Measurements from ENCODE around the gene CPEB2.
"Not testable (repeated sequence)": the region's sequence is repeated elsewhere in the genome, so short reads cannot be mapped to it uniquely, and the experiment has no call there.

Gene CPEB2

GRCh38 chr4:15078682-15079642 lies 76.7 kb downstream of the CPEB2 start:
- in situ Hi-C loops (cut with HindIII; ENCODE audit: low pct_unique_long_range_greater_than_20kb, low sequenced_read_pairs): no loop called here
- no peak for DNase-seq (ENCODE audit: low read depth in 1 of 2, low spot score in 1 of 2)
- no peak for TF ChIP-seq JUND (IDR thresholded peaks at IDR 0.05; ENCODE audit: low read depth)

GRCh38 chr4:15084780-15085179 lies 82.5 kb downstream of the CPEB2 start:
- in situ Hi-C loops (cut with HindIII; ENCODE audit: low pct_unique_long_range_greater_than_20kb, low sequenced_read_pairs): no loop called here
- no peak for TF ChIP-seq JUND (IDR thresholded peaks at IDR 0.05; ENCODE audit: low read depth)
- no peak for DNase-seq (ENCODE audit: low read depth in 1 of 2, low spot score in 1 of 2)

- DNase-seq (ENCODE audit: low read depth in 1 of 2, low spot score in 1 of 2); in situ Hi-C loops (cut with HindIII; ENCODE audit: low pct_unique_long_range_greater_than_20kb, low sequenced_read_pairs): not testable (repeated sequence)
Observed at GRCh38 chr4:15085762-15086161, 83.5 kb downstream of the CPEB2 start.

GRCh38 chr4:15086259-15086658 lies 84.0 kb downstream of the CPEB2 start:
- DNase-seq (ENCODE audit: low read depth in 1 of 2, low spot score in 1 of 2); in situ Hi-C loops (cut with HindIII; ENCODE audit: low pct_unique_long_range_greater_than_20kb, low sequenced_read_pairs): not testable (repeated sequence)

GRCh38 chr4:15088394-15089035 lies 86.2 kb downstream of the CPEB2 start:
- no peak for TF ChIP-seq JUND (IDR thresholded peaks at IDR 0.05; ENCODE audit: low read depth)
- in situ Hi-C loops (cut with HindIII; ENCODE audit: low pct_unique_long_range_greater_than_20kb, low sequenced_read_pairs): no loop called here
- DNase-seq (ENCODE audit: low read depth in 1 of 2, low spot score in 1 of 2): no peak

- DNase-seq (ENCODE audit: low read depth in 1 of 2, low spot score in 1 of 2): no peak
- no peak for TF ChIP-seq JUND (IDR thresholded peaks at IDR 0.05; ENCODE audit: low read depth)
- in situ Hi-C loops (cut with HindIII; ENCODE audit: low pct_unique_long_range_greater_than_20kb, low sequenced_read_pairs): no loop called here
Observed at GRCh38 chr4:15089979-15090378, 87.7 kb downstream of the CPEB2 start.

GRCh38 chr4:15100380-15100779 lies 98.1 kb downstream of the CPEB2 start:
- in situ Hi-C loops (cut with HindIII; ENCODE audit: low pct_unique_long_range_greater_than_20kb, low sequenced_read_pairs): no loop called here
- TF ChIP-seq JUND (IDR thresholded peaks at IDR 0.05; ENCODE audit: low read depth): no peak
- DNase-seq (ENCODE audit: low read depth in 1 of 2, low spot score in 1 of 2): no peak

- in situ Hi-C loops (cut with HindIII; ENCODE audit: low pct_unique_long_range_greater_than_20kb, low sequenced_read_pairs): no loop called here
- no peak for TF ChIP-seq JUND (IDR thresholded peaks at IDR 0.05; ENCODE audit: low read depth)
- DNase-seq (ENCODE audit: low read depth in 1 of 2, low spot score in 1 of 2): no peak
Observed at GRCh38 chr4:15100994-15101695, 98.9 kb downstream of the CPEB2 start.

GRCh38 chr4:15104825-15105224 lies 102.5 kb downstream of the CPEB2 start:
- no peak for DNase-seq (ENCODE audit: low read depth in 1 of 2, low spot score in 1 of 2)
- TF ChIP-seq JUND (IDR thresholded peaks at IDR 0.05; ENCODE audit: low read depth): no peak
- in situ Hi-C loops (cut with HindIII; ENCODE audit: low pct_unique_long_range_greater_than_20kb, low sequenced_read_pairs): no loop called here

- in situ Hi-C loops (cut with HindIII; ENCODE audit: low pct_unique_long_range_greater_than_20kb, low sequenced_read_pairs): no loop called here
- no peak for DNase-seq (ENCODE audit: low read depth in 1 of 2, low spot score in 1 of 2)
- TF ChIP-seq JUND (IDR thresholded peaks at IDR 0.05; ENCODE audit: low read depth): no peak
Observed at GRCh38 chr4:15106399-15106798, 104.1 kb downstream of the CPEB2 start.

GRCh38 chr4:15109600-15109999 lies 107.3 kb downstream of the CPEB2 start:
- in situ Hi-C loops (cut with HindIII; ENCODE audit: low pct_unique_long_range_greater_than_20kb, low sequenced_read_pairs): no loop called here
- no peak for DNase-seq (ENCODE audit: low read depth in 1 of 2, low spot score in 1 of 2)
- TF ChIP-seq JUND (IDR thresholded peaks at IDR 0.05; ENCODE audit: low read depth): no peak

- in situ Hi-C loops (cut with HindIII; ENCODE audit: low pct_unique_long_range_greater_than_20kb, low sequenced_read_pairs): no loop called here
- DNase-seq (ENCODE audit: low read depth in 1 of 2, low spot score in 1 of 2): no peak
- no peak for TF ChIP-seq JUND (IDR thresholded peaks at IDR 0.05; ENCODE audit: low read depth)
Observed at GRCh38 chr4:15110120-15110571, 107.9 kb downstream of the CPEB2 start.

Measured in T47D (cell line).